ENCODE measurements around the gene KCNJ15. TPM values are rescaled to one million over a fixed set of nuclear protein-coding genes. Genes with fewer than 3 reads are reported as not detected.

KCNJ15 gene
- total RNA-seq, 1 experiment from 2014 or later = 0.05 TPM

DNA sequence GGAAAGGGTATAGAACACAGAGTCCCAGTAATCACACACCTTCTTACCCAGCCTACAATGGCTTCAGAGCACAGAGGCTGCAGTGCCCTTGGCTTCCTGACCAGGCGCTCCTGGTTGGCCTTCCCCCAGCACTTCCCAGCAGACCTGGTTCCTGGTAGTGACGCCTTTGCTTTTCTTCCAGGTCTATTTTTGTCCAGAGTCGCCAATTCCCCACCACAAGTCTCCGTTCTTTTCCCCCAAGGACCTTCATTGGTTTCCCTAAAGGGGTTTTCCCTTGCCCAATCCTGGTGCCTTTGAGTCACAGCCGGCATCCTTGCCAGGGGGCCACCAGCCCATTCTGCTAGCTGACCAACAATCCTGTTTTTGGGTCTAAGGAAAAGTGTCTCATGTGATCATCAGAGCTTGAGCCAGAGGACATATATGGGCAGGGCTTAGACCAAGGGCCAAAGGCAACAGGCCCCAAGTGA, 84.8 kb downstream of the KCNJ15 start:
- Histone ChIP-seq H3K27me3 (replicated peaks) (no peaks in the 10 kb centered on the region), H3K27ac (no peak overlapping the region), H3K9me3 (replicated peaks) (0 out of 2 replicates have a peak, but pooled peaks cover 3% of the 10 kb centered on the region), H3K4me1 (replicated peaks) (peaks cover 8% of the 10 kb centered on the region), H3K4me3 (no peak overlapping the region), H3K36me3 (no peaks in the 10 kb centered on the region)
- no peak for DNase-seq (ENCODE audit: low read depth in 1 of 2, low spot score in 2 of 2)

DNA sequence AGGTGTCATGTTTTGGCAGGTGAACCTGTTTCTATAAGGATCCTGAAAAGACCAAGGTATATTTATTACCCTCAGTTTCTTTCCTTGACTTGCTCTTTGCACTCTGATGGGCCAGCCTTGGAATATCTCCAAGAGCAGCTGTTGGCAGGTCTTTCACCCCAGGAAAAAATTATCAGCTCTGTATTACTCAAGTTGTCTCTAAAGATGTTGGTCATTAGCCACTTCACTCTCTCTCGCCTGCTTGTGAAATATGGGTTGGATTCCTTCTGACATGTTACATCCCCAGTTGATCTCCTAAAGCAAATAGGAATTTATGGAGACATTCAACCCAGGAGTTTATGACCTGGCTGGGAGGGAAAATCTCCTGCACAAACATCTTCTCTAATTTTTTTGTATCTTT, 85.9 kb downstream of the KCNJ15 start:
- Histone ChIP-seq H3K27me3 (replicated peaks) (no peaks in the 10 kb centered on the region), H3K4me3 (no peak overlapping the region), H3K9me3 (replicated peaks) (0 out of 2 replicates have a peak, but pooled peaks cover 3% of the 10 kb centered on the region), H3K36me3 (no peaks in the 10 kb centered on the region), H3K4me1 (replicated peaks) (peaks cover 8% of the 10 kb centered on the region), H3K27ac (no peak overlapping the region)
- DNase-seq (ENCODE audit: low read depth in 1 of 2, low spot score in 2 of 2) = no peak

DNA sequence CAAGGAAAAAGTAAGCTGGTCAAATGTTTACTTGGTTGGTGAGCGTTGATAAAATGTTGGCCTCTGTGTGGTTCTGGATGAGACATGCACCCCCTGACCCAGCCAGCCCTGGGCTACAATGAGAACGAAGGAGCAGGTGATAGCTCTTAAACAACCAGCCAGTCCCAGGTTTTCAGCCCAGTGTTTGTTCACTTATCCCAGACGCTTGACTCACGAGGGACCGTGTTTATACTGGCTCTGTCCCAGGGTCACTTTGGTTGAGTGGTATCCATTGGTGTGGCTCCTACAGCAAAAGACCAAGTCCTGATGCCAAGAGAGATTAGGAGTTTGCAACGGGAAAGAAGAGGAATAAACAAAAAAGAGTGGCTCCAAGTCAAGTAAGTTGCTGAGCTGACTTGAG, 86.9 kb downstream of the KCNJ15 start:
- 0 out of 2 replicates have a peak, but pooled peaks cover 3% of the 10 kb centered on the region for H3K9me3 ChIP-seq (replicated peaks)
- H3K4me3 ChIP-seq = no peak overlapping the region
- DNase-seq (ENCODE audit: low read depth in 1 of 2, low spot score in 2 of 2) = no peak
- H3K27ac ChIP-seq = no peak overlapping the region
- no peaks in the 10 kb centered on the region for H3K36me3 ChIP-seq
- no peaks in the 10 kb centered on the region for H3K27me3 ChIP-seq (replicated peaks)
- H3K4me1 ChIP-seq (replicated peaks) = peaks cover 8% of the 10 kb centered on the region

DNA sequence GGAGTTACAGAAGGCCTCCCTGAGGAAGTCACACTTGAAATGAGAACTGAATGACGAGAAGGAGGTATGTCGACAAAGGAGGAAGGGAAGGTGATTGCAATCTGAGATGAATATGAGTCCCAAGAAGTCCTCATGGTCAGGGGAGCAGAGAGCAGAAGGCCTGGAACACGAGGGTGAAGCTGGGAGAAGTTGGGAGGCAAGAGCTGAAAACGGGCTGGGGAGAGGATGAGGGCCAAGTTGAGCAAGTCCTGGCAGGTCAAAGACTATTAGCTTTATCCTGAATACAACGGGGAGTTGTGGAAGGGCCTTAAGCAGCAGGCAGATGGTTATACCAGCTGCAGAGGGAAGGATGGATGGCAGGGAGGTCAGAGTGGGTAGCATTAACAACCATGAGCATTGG, 89.5 kb downstream of the KCNJ15 start:
- Histone ChIP-seq H3K36me3 (no peaks in the 10 kb centered on the region), H3K4me1 (replicated peaks) (peaks cover 13% of the 10 kb centered on the region), H3K9me3 (replicated peaks) (no peaks in the 10 kb centered on the region), H3K27me3 (replicated peaks) (no peaks in the 10 kb centered on the region), H3K27ac (no peak overlapping the region), H3K4me3 (no peak overlapping the region)
- no peak for DNase-seq (ENCODE audit: low read depth in 1 of 2, low spot score in 2 of 2)

DNA sequence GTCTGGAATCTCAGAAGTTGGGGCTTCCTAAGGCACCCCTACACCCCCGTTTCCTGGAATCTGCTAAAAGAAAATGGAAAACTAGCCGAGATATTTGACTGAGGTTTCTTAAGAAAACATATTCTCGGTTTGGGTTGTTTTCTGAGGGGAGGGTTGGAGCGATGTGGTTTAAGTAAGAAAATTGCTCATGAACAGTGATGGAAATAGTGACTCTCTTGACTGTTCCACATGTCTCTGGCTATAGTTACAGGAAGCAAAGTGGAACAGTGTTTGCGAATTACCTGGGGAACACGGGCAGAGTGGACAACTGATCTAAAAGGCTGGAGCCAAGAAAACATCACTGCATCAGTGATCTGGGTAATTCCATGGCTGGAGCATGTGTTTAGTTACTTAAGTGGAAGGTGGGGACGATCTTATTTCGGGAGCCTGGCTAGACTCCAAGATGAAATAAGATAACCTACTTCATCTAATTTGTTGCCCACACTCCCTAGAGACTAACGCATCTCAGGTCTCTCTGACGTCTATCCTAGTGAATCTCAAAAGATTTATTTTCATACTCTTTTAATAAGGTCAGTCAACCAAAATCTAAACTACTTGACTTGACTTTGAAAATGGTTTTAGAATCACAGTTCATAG, 92.4 kb downstream of the KCNJ15 start:
- H3K4me3 ChIP-seq = no peak overlapping the region
- H3K27me3 ChIP-seq (replicated peaks) = no peaks in the 10 kb centered on the region
- H3K27ac ChIP-seq = no peak overlapping the region
- no peaks in the 10 kb centered on the region for H3K9me3 ChIP-seq (replicated peaks)
- no peaks in the 10 kb centered on the region for H3K36me3 ChIP-seq
- peaks cover 18% of the 10 kb centered on the region for H3K4me1 ChIP-seq (replicated peaks)
- no peak for DNase-seq (ENCODE audit: low read depth in 1 of 2, low spot score in 2 of 2)

DNA sequence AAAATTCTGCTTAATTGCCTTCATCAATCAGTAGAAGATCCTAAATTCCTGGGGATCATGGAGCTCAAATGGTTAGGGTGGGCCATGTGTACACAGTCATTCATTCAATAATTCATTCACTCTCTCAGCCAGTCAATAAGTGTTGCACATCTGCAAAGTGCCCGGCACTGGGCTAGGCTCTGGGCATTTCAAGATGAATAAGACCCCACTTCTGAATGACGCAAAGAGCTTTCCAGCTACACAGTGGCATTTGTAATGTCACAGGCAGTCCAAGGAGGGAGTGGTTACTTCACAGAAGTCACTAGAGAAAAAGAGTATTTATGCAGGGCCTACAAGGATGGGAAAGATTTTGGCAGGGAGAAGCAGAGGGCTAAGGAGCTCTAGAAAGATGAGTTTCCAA, 93.2 kb downstream of the KCNJ15 start:
- DNase-seq (ENCODE audit: low read depth in 1 of 2, low spot score in 2 of 2) = no peak
- Histone ChIP-seq H3K9me3 (replicated peaks) (no peaks in the 10 kb centered on the region), H3K27ac (no peak overlapping the region), H3K4me3 (no peak overlapping the region), H3K36me3 (no peaks in the 10 kb centered on the region), H3K27me3 (replicated peaks) (no peaks in the 10 kb centered on the region), H3K4me1 (replicated peaks) (peaks cover 18% of the 10 kb centered on the region)

DNA sequence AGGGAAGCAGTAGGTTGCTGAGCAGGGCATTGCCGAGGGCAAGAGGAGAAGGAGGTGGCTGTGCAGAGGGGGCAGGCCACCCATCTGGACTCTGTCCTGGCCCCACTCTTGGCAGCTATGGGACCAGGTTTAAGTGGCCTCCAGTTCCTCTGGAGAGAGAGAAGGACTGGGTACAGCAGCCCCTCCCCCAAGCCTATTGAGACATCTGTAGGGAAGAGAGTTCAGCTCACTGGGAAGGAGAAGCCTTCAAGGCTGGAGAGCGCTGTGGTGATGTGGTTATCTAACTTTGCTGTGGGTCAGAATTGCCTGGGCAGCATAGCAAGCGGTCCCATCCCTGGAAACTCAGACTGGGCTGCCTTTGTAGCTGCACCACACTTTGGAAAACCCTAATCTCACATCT, 93.9 kb downstream of the KCNJ15 start:
- no peak for DNase-seq (ENCODE audit: low read depth in 1 of 2, low spot score in 2 of 2)
- peaks cover 18% of the 10 kb centered on the region for H3K4me1 ChIP-seq (replicated peaks)
- no peaks in the 10 kb centered on the region for H3K27me3 ChIP-seq (replicated peaks)
- no peaks in the 10 kb centered on the region for H3K36me3 ChIP-seq
- H3K27ac ChIP-seq = no peak overlapping the region
- no peak overlapping the region for H3K4me3 ChIP-seq
- H3K9me3 ChIP-seq (replicated peaks) = no peaks in the 10 kb centered on the region

DNA sequence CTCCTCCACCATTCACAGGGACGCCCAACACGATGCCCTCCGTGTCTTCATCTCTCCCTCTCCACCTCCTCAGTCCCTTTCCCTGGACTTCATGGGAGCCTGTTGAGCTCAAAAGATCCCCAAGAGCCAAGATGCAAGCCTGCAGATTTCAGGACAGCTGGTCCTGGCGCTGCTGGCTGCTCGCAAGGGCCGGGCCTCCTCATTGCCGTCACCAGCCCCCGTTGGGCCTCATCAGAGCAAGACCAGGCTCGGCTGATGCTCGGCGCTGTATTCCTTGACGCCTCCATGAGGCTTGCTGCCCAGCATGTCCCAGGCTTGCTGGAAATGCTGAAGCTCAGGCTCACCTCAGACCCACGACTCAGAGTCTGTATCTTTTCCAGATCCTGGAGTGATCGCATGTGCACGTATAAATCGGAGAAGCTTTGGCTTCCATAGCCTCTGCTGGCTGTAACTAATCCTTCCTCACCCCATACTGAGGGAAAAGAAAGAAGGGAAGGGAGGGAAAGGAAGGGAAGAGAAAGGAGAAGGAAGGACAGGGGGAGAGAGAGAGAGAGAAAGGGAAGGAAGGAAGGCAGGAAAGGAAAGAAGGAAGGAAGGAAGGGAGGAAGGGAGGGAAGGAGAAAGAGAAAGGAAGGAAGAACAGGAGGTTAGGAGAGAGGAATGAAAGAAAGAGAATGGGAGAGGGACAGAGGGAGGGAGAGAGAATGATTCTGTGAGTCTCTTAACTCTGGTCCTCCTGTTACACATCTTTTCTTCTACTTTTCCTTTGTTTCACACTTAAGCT, 94.6 kb downstream of the KCNJ15 start:
- H3K36me3 ChIP-seq = no peaks in the 10 kb centered on the region
- H3K27ac ChIP-seq = peak overlapping the region; percentile 72
- H3K4me1 ChIP-seq (replicated peaks) = peaks cover 18% of the 10 kb centered on the region
- no peaks in the 10 kb centered on the region for H3K9me3 ChIP-seq (replicated peaks)
- H3K27me3 ChIP-seq (replicated peaks) = no peaks in the 10 kb centered on the region
- no peak overlapping the region for H3K4me3 ChIP-seq
- DNase-seq (ENCODE audit: low read depth in 1 of 2, low spot score in 2 of 2) = no peak

DNA sequence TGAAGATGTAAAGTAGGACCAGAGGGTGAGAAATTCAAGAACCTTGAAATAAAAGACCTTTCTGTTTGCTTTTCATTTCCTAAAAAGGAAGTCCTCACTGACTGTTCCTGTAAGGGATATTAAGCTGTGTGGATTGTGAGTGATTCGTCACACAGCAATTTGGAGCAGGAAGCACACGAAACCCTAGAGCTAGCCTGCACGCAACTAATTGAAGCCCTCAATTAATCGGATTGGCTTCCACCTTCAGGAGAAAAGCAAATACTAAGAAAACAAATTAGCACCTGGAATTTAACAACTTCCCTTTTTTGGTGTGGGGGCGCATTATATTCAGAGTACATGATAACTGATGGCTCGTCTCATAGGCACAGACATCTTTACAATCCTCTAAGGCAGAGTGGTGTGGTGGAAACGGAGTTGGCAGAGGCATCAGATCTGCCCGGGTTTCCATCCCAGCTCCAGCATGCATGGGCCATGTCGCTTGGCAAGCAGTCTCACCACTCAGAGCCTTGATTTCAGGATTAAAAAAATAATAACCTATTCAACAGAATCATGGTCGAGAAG, 95.2 kb downstream of the KCNJ15 start:
- DNase-seq (ENCODE audit: low read depth in 1 of 2, low spot score in 2 of 2) = peak in 1 of 2 experiments; percentile 70
- Histone ChIP-seq H3K9me3 (replicated peaks) (no peaks in the 10 kb centered on the region), H3K27ac (peak overlapping the region; percentile 72), H3K27me3 (replicated peaks) (no peaks in the 10 kb centered on the region), H3K4me1 (replicated peaks) (peaks cover 18% of the 10 kb centered on the region), H3K36me3 (no peaks in the 10 kb centered on the region), H3K4me3 (no peak overlapping the region)

DNA sequence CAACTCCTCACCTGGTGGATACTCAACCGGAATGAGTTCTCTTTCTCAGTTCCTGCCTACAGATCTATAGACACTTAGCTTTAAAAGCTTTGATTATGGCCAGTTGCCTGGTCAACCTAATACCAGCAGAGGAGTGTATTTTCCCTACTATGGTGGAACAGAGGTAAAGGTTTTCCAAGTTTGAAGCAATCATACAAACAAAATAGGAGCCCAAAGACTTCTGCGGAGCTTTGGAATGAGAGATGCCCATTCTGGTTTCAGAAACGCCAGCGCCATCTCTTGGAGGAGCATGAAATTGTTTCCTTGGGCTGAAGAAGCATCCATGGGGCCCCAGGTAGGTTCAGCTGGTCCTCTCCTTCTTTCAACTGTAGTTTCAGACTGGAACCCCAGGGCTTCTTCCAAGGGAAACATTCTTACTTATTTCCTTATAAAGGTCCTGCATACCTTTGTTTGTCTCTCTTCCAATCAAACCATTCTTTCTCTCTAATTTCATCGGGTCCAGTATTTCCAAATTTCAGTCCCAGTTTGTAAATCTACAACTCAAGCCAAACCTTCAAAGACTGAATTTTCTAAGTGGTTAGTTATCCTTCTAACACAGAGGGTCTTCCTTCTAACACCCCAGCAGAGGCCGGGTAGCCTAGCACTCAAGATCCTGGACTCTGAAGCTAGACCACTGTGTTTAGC, 95.9 kb downstream of the KCNJ15 start:
- Histone ChIP-seq H3K36me3 (no peaks in the 10 kb centered on the region), H3K9me3 (replicated peaks) (no peaks in the 10 kb centered on the region), H3K27me3 (replicated peaks) (no peaks in the 10 kb centered on the region), H3K27ac (peak overlapping the region; percentile 72), H3K4me3 (no peak overlapping the region), H3K4me1 (replicated peaks) (peaks cover 18% of the 10 kb centered on the region)
- peak; percentile 67 to 72 for DNase-seq (ENCODE audit: low read depth in 1 of 2, low spot score in 2 of 2)

DNA sequence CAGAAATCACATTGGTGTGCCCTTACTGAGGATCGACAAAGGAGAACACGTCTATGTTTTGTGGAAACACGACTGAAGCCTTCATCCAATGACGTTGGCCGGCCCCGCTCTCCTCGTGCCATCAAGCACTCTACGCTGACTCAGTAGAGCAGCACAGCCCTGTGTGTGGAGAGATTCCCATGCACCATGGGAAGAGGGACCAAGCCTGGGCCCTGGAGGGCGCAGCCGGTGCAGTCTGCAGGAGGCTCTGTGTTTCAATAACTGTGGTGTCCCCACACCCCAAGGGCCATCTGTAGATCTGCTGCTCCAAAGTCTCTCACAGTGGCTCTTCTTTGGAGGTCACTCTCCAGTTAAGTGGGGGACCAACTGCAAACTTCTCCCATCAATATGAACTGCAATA, 97.4 kb downstream of the KCNJ15 start:
- H3K36me3 ChIP-seq = no peaks in the 10 kb centered on the region
- DNase-seq (ENCODE audit: low read depth in 1 of 2, low spot score in 2 of 2) = no peak
- H3K27ac ChIP-seq = no peak overlapping the region
- H3K9me3 ChIP-seq (replicated peaks) = no peaks in the 10 kb centered on the region
- H3K27me3 ChIP-seq (replicated peaks) = no peaks in the 10 kb centered on the region
- H3K4me1 ChIP-seq (replicated peaks) = peaks cover 18% of the 10 kb centered on the region
- H3K4me3 ChIP-seq = no peak overlapping the region

DNA sequence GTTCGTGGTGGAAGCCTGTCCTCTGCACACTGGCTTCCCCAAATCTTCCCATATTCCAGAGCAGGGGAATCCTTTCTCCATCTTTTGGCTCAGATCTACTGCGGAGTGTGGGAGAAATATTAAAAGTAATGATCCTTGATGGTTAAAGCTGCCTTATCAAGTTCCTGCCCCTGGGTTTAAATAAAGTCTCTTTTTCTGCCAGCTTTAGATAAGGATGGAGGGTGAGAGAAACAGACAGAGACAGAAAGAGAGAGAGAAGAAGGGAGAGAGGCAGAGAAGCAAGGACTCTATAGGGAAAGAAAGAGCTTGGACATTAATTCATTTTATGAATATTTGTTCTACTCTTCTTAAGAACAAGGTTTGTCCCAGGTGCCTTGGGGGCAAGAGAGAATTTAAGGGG, 98.0 kb downstream of the KCNJ15 start:
- H3K4me3 ChIP-seq = no peak overlapping the region
- no peak for DNase-seq (ENCODE audit: low read depth in 1 of 2, low spot score in 2 of 2)
- H3K36me3 ChIP-seq = no peaks in the 10 kb centered on the region
- no peak overlapping the region for H3K27ac ChIP-seq
- peaks cover 18% of the 10 kb centered on the region for H3K4me1 ChIP-seq (replicated peaks)
- no peaks in the 10 kb centered on the region for H3K27me3 ChIP-seq (replicated peaks)
- H3K9me3 ChIP-seq (replicated peaks) = no peaks in the 10 kb centered on the region

DNA sequence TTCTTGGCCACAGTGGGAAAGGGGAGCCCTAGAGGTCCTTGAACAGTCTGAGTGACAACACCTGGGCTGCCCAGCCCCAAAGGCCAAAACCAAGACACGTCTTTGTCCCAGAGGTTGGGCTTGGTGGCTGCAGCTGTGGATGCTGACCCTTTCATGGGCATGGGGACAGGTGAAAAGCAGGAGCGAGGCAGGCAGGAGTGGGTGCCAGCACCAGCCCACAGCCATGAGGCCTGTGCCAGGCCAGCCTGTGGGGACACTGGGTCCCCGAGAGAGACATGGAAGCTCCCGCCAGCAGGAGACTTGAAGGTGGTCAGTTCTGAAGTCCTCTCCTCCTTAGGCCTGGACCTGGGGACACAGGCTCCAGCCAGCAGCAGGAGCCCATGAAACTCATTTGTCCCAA, 98.6 kb downstream of the KCNJ15 start:
- no peak for DNase-seq (ENCODE audit: low read depth in 1 of 2, low spot score in 2 of 2)
- H3K36me3 ChIP-seq = no peaks in the 10 kb centered on the region
- no peaks in the 10 kb centered on the region for H3K27me3 ChIP-seq (replicated peaks)
- H3K27ac ChIP-seq = no peak overlapping the region
- H3K4me3 ChIP-seq = no peak overlapping the region
- H3K9me3 ChIP-seq (replicated peaks) = no peaks in the 10 kb centered on the region
- H3K4me1 ChIP-seq (replicated peaks) = peaks cover 18% of the 10 kb centered on the region
